ENCODE measurements around the gene B3GALT5. TPM values are rescaled to one million over a fixed set of nuclear protein-coding genes. Genes with fewer than 3 reads are reported as not detected.

Gene B3GALT5
- total and polyA plus RNA-seq, 7 donors: under 0.01 to 1.0 (median 0.06) TPM; not detected in 2

- no peak for ATAC-seq
- no peaks in the 10 kb centered on the region for H3K9me3 ChIP-seq
- intact Hi-C loops (cut with DNase I): loop anchor here in 1 of 2 donors (2.0 kb wide), 1 partner anchor 63 kb away; no protein-coding TSS in a partner anchor
Measured at GRCh38 chr21:39681845-39682244, 69.1 kb downstream of the B3GALT5 start.

GRCh38 chr21:39685236-39685635 lies 72.5 kb downstream of the B3GALT5 start:
- no peak for DNase-seq
- Histone ChIP-seq H3K4me1 (no peaks in the 10 kb centered on the region), H3K27me3 (ENCODE audit: insufficient read depth in 3 of 3, low read length in 2 of 3) (no peaks in the 10 kb centered on the region), H3K4me3 (no peak overlapping the region), H3K9me3 (no peaks in the 10 kb centered on the region), H3K27ac (no peak overlapping the region), H3K36me3 (ENCODE audit: insufficient read depth in 1 of 2, low read depth in 1 of 2) (no peaks in the 10 kb centered on the region)
- no peak for TF ChIP-seq CTCF (IDR thresholded peaks at IDR 0.05)
- intact Hi-C loops (cut with DNase I): no loop called here
- 77 to 90% (median 80%) methylated on average over 1 of the region's 1 CpG for WGBS, 3 donors
- ATAC-seq: no peak

More at GRCh38 chr21:39681845-39682244, 69.1 kb downstream of the B3GALT5 start:
- 67 to 81% (median 73%) methylated on average over 2 of the region's 2 CpGs for WGBS, 3 donors
- TF ChIP-seq CTCF (IDR thresholded peaks at IDR 0.05): no peak
- Histone ChIP-seq H3K27ac (no peak overlapping the region), H3K4me3 (no peak overlapping the region), H3K36me3 (ENCODE audit: insufficient read depth in 1 of 2, low read depth in 1 of 2) (no peaks in the 10 kb centered on the region), H3K27me3 (ENCODE audit: insufficient read depth in 3 of 3, low read length in 2 of 3) (no peaks in the 10 kb centered on the region), H3K4me1 (no peaks in the 10 kb centered on the region)
- DNase-seq: no peak

GRCh38 chr21:39685991-39686390 lies 73.3 kb downstream of the B3GALT5 start:
- H3K9me3 ChIP-seq: no peaks in the 10 kb centered on the region
- intact Hi-C loops (cut with DNase I): no loop called here
- WGBS, 3 donors: 92 to 96% (median 94%) methylated on average over 5 of the region's 5 CpGs
- DNase-seq: no peak
- no peaks in the 10 kb centered on the region for H3K36me3 ChIP-seq (ENCODE audit: insufficient read depth in 1 of 2, low read depth in 1 of 2)
- no peak overlapping the region for H3K4me3 ChIP-seq
- no peak overlapping the region for H3K27ac ChIP-seq
- TF ChIP-seq CTCF (IDR thresholded peaks at IDR 0.05): no peak
- H3K27me3 ChIP-seq (ENCODE audit: insufficient read depth in 3 of 3, low read length in 2 of 3): no peaks in the 10 kb centered on the region
- ATAC-seq: no peak
- H3K4me1 ChIP-seq: no peaks in the 10 kb centered on the region

GRCh38 chr21:39686646-39687468 lies 74.1 kb downstream of the B3GALT5 start:
- Histone ChIP-seq H3K36me3 (ENCODE audit: insufficient read depth in 1 of 2, low read depth in 1 of 2) (no peaks in the 10 kb centered on the region), H3K4me3 (no peak overlapping the region), H3K4me1 (no peaks in the 10 kb centered on the region), H3K27me3 (ENCODE audit: insufficient read depth in 3 of 3, low read length in 2 of 3) (no peaks in the 10 kb centered on the region), H3K9me3 (no peaks in the 10 kb centered on the region), H3K27ac (no peak overlapping the region)
- 81 to 83% (median 82%) methylated on average over 15 of the region's 15 CpGs for WGBS, 3 donors
- no peak for ATAC-seq
- TF ChIP-seq CTCF (IDR thresholded peaks at IDR 0.05): no peak
- DNase-seq: no peak
- intact Hi-C loops (cut with DNase I): no loop called here

All from psoas muscle (tissue), 8 donors.